GM19351 (cell line): ENCODE measurements around the gene GALNT13.

Source experiments
- ATAC-seq: cut with Tn5 transposase; IDR thresholded peaks from one replicate; pipeline ENCODE4 v1.9.1; 2021; ENCODE audit warnings: mild to moderate bottlenecking, moderate library complexity; ENCODE audit not compliant: unreplicated experiment

Gene GALNT13

GRCh38 chr2:153940511-153940910 lies 68.8 kb downstream of the GALNT13 start:
- no peak for ATAC-seq

- no peak for ATAC-seq
These were observed 73.1 kb downstream of the GALNT13 start for GRCh38 chr2:153944800-153945199.

- no peak for ATAC-seq
These were observed 74.3 kb downstream of the GALNT13 start for GRCh38 chr2:153946036-153946435.

GRCh38 chr2:153953761-153954160 lies 82.0 kb downstream of the GALNT13 start:
- no peak for ATAC-seq

GRCh38 chr2:153963256-153963655 lies 91.5 kb downstream of the GALNT13 start:
- no peak for ATAC-seq

GRCh38 chr2:153967248-153967973 lies 95.7 kb downstream of the GALNT13 start:
- no peak for ATAC-seq

GRCh38 chr2:153971250-153971649 lies 99.5 kb downstream of the GALNT13 start:
- no peak for ATAC-seq

- no peak for ATAC-seq
These were observed 100.1 kb downstream of the GALNT13 start for GRCh38 chr2:153971855-153972254.

GRCh38 chr2:153972412-153972811 lies 100.7 kb downstream of the GALNT13 start:
- no peak for ATAC-seq

- no peak for ATAC-seq
These were observed 114.9 kb downstream of the GALNT13 start for GRCh38 chr2:153986488-153987229.

GRCh38 chr2:153990771-153991170 lies 119.0 kb downstream of the GALNT13 start:
- ATAC-seq: no peak

- ATAC-seq: no peak
These were observed 141.8 kb downstream of the GALNT13 start for GRCh38 chr2:154013514-154013913.

- no peak for ATAC-seq
These were observed 143.5 kb downstream of the GALNT13 start for GRCh38 chr2:154015233-154015632.

- ATAC-seq: no peak
These were observed 157.8 kb downstream of the GALNT13 start for GRCh38 chr2:154029504-154029903.

- ATAC-seq: peak; percentile 77
These were observed 160.5 kb downstream of the GALNT13 start for GRCh38 chr2:154032220-154032619.

- ATAC-seq: no peak
These were observed 174.8 kb downstream of the GALNT13 start for GRCh38 chr2:154046493-154046892.

- ATAC-seq: no peak
These were observed 177.2 kb downstream of the GALNT13 start for GRCh38 chr2:154048905-154049304.

- ATAC-seq: no peak
These were observed 177.8 kb downstream of the GALNT13 start for GRCh38 chr2:154049561-154049960.

GRCh38 chr2:154067124-154067523 lies 195.4 kb downstream of the GALNT13 start:
- ATAC-seq: no peak

GRCh38 chr2:154078926-154079325 lies 207.2 kb downstream of the GALNT13 start:
- no peak for ATAC-seq

GRCh38 chr2:154092571-154092970 lies 220.8 kb downstream of the GALNT13 start:
- ATAC-seq: no peak

GRCh38 chr2:154093856-154094255 lies 222.1 kb downstream of the GALNT13 start:
- ATAC-seq: no peak
